ENCODE measurements around the gene ACSM3. TPM values are rescaled to one million over a fixed set of nuclear protein-coding genes. Genes with fewer than 3 reads are reported as not detected.

Gene ACSM3
- total RNA-seq, 1 donor from 2014 or later, result 1.9 TPM

Other genes starting within 250 kb of the ACSM3 start
- not detected in 2 replicates for gene ACSM2B, start 187.6 kb upstream of the ACSM3 start, total RNA-seq
- not detected in 2 replicates for gene ACSM1, start 66.3 kb upstream of the ACSM3 start, total RNA-seq
- gene THUMPD1, start 22.2 kb upstream of the ACSM3 start, total RNA-seq, result 42.4 and 43.3 TPM in 2 replicates
- 13.9 and 14.2 TPM in 2 replicates for gene ERI2, start 42.5 kb downstream of the ACSM3 start, total RNA-seq
- gene REXO5, start 42.5 kb downstream of the ACSM3 start, total RNA-seq, result 7.7 and 8.3 TPM in 2 replicates
- gene DCUN1D3, start 136.3 kb downstream of the ACSM3 start, total RNA-seq, result 14.5 and 16.7 TPM in 2 replicates
- 21.2 and 23.7 TPM in 2 replicates for gene LYRM1, start 136.8 kb downstream of the ACSM3 start, total RNA-seq

Data from activated T-helper 1 cell treated with anti-CD3 and anti-CD28 coated beads, Interleukin-12 subunit alpha, Interleukin-12 subunit beta, Interleukin-2, Interleukin-4 antibody, amounts not matched to agents 30 ng/mL and 10 ng/mL and 1 ng/mL, durations not matched to agents 14 hours and 24 hours and 36 hours (primary cell).